ENCODE data around the gene TMEM63B. TPM values are rescaled to one million over a fixed set of nuclear protein-coding genes. Genes with fewer than 3 reads are reported as not detected.
A peak's percentile ranks its signal among the peaks of the same experiment; 100 is the strongest.

The TMEM63B gene
- total and polyA plus RNA-seq, 9 of the 15 experiments (the other 6 are each of a cell fraction or from before 2014, with no cell fraction given), result 0.14 to 39.4 (median 14.4) TPM

DNA sequence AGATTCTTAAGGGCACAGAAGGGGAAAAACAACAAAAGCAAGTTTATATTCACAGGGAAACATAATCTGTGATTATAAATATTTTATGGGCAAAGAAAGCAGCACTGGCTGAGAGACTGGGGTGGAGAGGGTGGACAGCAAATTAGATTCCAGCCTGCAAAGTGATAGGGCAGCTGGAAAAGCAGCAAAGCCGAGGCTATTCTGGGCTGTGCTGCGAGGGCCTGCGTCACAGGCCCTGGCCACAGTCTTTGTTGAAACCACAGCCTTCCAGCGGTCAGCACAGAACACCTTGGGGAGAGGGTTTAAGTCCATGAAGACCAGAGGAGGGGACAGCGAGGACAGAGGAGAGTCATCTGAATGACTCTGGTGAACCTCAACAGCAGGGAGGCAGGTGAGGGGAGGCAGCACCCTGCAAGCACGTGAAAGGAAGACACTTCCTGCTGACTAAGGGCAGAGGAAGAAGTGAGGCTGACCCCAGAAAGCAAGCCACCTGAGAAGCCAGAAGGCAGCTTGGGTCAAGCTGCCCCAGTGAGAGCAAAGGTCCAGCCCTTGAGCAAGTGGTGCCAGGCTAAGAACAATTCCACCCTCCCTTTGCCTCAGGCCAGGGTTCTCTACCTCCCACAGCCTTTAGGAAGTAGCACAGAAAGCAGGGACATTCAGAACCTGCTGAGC is 17.2 kb upstream of the TMEM63B start:
- CTCF ChIA-PET (ENCODE audit: low intra/inter-chr PET ratio), result no interaction called here
- no TSS peak for BruUV-seq (replicated peaks)
- Histone ChIP-seq H3K4me3 (no peak overlapping the region), H3K79me2 (ENCODE audit: control insufficient read depth, insufficient read depth, low read length) (peaks cover 49% of the 10 kb centered on the region), H3K4me2 (ENCODE audit: insufficient read depth, low read length) (no peak overlapping the region), H3K36me3 (ENCODE audit: control insufficient read depth, insufficient read depth, low read length) (peaks cover 94% of the 10 kb centered on the region), H3K4me1 (replicated peaks in 1 of 2; ENCODE audit: control insufficient read depth in 2 of 2, insufficient read depth in 2 of 2, low read length in 2 of 2) (peaks cover 0 to 3% of the 10 kb centered on the region in 2 experiments; a peak in 2 of 5 replicates), H3K9me1 (ENCODE audit: control insufficient read depth, insufficient read depth, low read length) (no peaks in the 10 kb centered on the region), H3K27ac (ENCODE audit: extremely low read depth, low read depth, low read length) (no peak overlapping the region; the same call in 2 of the 3 replicates), H3K9me3 (replicated peaks; ENCODE audit: control insufficient read depth, insufficient read depth, low read depth, low read length) (no peaks in the 10 kb centered on the region), H2AFZ (ENCODE audit: low read depth, low read length) (no peak overlapping the region), H3K27me3 (ENCODE audit: control insufficient read depth in 2 of 2, insufficient read depth in 2 of 2, low read length in 2 of 2) (no peaks in the 10 kb centered on the region), H3K9ac (ENCODE audit: insufficient read depth in 1 of 2, low read depth in 2 of 2, low read length in 2 of 2) (peak overlapping the region in 1 of 2 experiments; percentile 30; a peak in 2 of 4 replicates), H4K20me1 (replicated peaks; ENCODE audit: control insufficient read depth, insufficient read depth, low read length) (peaks cover 4% of the 10 kb centered on the region; the same call in 1 of the 2 replicates)
- intact Hi-C loops (cut with micrococcal nuclease), result no loop called here
- in situ Hi-C loops (cut with MboI), result no loop called here
- FAIRE-seq (no peak), DNase-seq (ENCODE audit: extremely low read depth in 1 of 4, low spot score in 3 of 4) (no peak), ATAC-seq (no peak)
- 76% methylated on average over 6 of the region's 6 CpGs for WGBS (ENCODE audit: insufficient coverage, low coverage, missing lambda C conversion rate)
- POLR2A ChIA-PET, result interaction anchor here (0.7 to 2.7 kb wide), 5 partner anchors 10 to 137 kb away, joined by 3 to 14 read pairs (median 3); no protein-coding TSS in a partner anchor
- TF ChIP-seq HDAC1 (IDR thresholded peaks at IDR 0.05) (no peak), RFX7 (CRISPR knock-in tag; IDR thresholded peaks at IDR 0.05) (no peak), NEUROD1 (IDR thresholded peaks at IDR 0.05; ENCODE audit: borderline replicate concordance, low read depth, low read length, partially characterized antibody) (no peak), ZNF717 (CRISPR knock-in tag; IDR thresholded peaks at IDR 0.05) (no peak), MTF1 (CRISPR knock-in tag; IDR thresholded peaks at IDR 0.05; ENCODE audit: borderline replicate concordance) (no peak), ILF3 (IDR thresholded peaks at IDR 0.05; ENCODE audit: borderline replicate concordance) (no peak), NFYB (IDR thresholded peaks at IDR 0.05; ENCODE audit: extremely low read depth, insufficient read length) (no peak)
- TF ChIP-seq, protein P1, sequence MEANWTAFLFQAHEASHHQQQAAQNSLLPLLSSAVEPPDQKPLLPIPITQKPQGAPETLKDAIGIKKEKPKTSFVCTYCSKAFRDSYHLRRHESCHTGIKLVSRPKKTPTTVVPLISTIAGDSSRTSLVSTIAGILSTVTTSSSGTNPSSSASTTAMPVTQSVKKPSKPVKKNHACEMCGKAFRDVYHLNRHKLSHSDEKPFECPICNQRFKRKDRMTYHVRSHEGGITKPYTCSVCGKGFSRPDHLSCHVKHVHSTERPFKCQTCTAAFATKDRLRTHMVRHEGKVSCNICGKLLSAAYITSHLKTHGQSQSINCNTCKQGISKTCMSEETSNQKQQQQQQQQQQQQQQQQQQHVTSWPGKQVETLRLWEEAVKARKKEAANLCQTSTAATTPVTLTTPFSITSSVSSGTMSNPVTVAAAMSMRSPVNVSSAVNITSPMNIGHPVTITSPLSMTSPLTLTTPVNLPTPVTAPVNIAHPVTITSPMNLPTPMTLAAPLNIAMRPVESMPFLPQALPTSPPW (CRISPR knock-in tag; IDR thresholded peaks at IDR 0.05), result no peak
- TF ChIP-seq, protein P2, sequence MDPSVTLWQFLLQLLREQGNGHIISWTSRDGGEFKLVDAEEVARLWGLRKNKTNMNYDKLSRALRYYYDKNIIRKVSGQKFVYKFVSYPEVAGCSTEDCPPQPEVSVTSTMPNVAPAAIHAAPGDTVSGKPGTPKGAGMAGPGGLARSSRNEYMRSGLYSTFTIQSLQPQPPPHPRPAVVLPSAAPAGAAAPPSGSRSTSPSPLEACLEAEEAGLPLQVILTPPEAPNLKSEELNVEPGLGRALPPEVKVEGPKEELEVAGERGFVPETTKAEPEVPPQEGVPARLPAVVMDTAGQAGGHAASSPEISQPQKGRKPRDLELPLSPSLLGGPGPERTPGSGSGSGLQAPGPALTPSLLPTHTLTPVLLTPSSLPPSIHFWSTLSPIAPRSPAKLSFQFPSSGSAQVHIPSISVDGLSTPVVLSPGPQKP (CRISPR knock-in tag; IDR thresholded peaks at IDR 0.05), result no peak
